H1 (cell line): ENCODE measurements around the gene SLC12A5. TPM values are rescaled to one million over a fixed set of nuclear protein-coding genes. Genes with fewer than 3 reads are reported as not detected.

Experiments used
- CTCF ChIA-PET: fragments of 300-600 bp; sonication (Branson Sonifier 250); formaldehyde crosslinking; loops from one replicate; lab custom pipeline; 2021; ENCODE audit not compliant: partially characterized antibody; lab: Charles Lee
- POLR2A ChIA-PET: fragments of 300-600 bp; sonication (Branson Sonifier 250); formaldehyde crosslinking; loops from one replicate; lab custom pipeline; 2021; ENCODE audit warnings: inconsistent platforms; ENCODE audit not compliant: partially characterized antibody; lab: Charles Lee
- DNase-seq, 2 experiments: peaks; one replicate each; pipeline versions ENCODE4 v3.0.0 to v3.0.0-alpha.2; 2010 to 2022; ENCODE audit warnings: low spot score in 2 of 2, low read depth in 1 of 2, mixed read lengths in 1 of 2
- FAIRE-seq: peaks from 2 replicates; lab custom pipeline; 2011; peaks lifted over from hg19 to GRCh38; lab: Jason Lieb, UNC
- H2AFZ ChIP-seq: 2 replicates; pipeline ENCODE4 v1.8.1; 2012; ENCODE audit warnings: low read length, inconsistent platforms
- H2AK5ac ChIP-seq: 2 replicates; pipeline ENCODE4 v1.6.1; 2013; ENCODE audit warnings: low read depth, low read length
- H2BK120ac ChIP-seq: replicated peaks from 2 replicates; pipeline ENCODE3; 2013; ENCODE audit warnings: low read depth, low read length, inconsistent platforms
- H2BK12ac ChIP-seq: 2 replicates; pipeline ENCODE4 v1.6.1; 2013; ENCODE audit warnings: low read depth, low read length
- H2BK15ac ChIP-seq: 2 replicates; pipeline ENCODE4 v1.6.1; 2013; ENCODE audit warnings: low read length
- H2BK20ac ChIP-seq: 2 replicates; pipeline ENCODE4 v1.6.1; 2013; ENCODE audit warnings: low read length
- H2BK5ac ChIP-seq: 2 replicates; pipeline ENCODE4 v1.6.1; 2013; ENCODE audit warnings: low read depth, low read length
- H3K14ac ChIP-seq: 2 replicates; pipeline ENCODE4 v1.6.1; 2013; ENCODE audit warnings: inconsistent platforms; ENCODE audit not compliant: insufficient read length
- H3K18ac ChIP-seq: 2 replicates; pipeline ENCODE4 v1.6.1; 2013; ENCODE audit warnings: low read length; ENCODE audit errors: extremely low read depth
- H3K23ac ChIP-seq: 2 replicates; pipeline ENCODE4 v1.6.1; 2013; ENCODE audit warnings: inconsistent platforms; ENCODE audit not compliant: insufficient read length
- H3K23me2 ChIP-seq: 2 replicates; pipeline ENCODE4 v1.6.1; 2013; ENCODE audit warnings: low read depth, low read length
- H3K27ac ChIP-seq: 2 replicates; pipeline ENCODE4 v1.6.1; 2011; ENCODE audit warnings: low read depth, low read length, inconsistent platforms
- H3K27me3 ChIP-seq, 4 experiments: replicated peaks in 1 of 4; 1 replicate in 1 of 4; 2 replicates in 3 of 4; pipeline versions ENCODE4 v1.6.1 to v1.8.1; 2011 to 2013; ENCODE audit warnings: low read length in 3 of 4, mild to moderate bottlenecking in 3 of 4, inconsistent platforms in 2 of 4, mixed read lengths in 2 of 4, moderate library complexity in 1 of 4; ENCODE audit not compliant: control insufficient read depth in 3 of 4, insufficient read depth in 3 of 4; ENCODE audit errors: extremely low read depth in 1 of 4
- H3K36me3 ChIP-seq, 4 experiments: 2 replicates each; pipeline versions ENCODE4 v1.6.1 to v1.8.1; 2011 to 2013; ENCODE audit warnings: mild to moderate bottlenecking in 4 of 4, low read length in 3 of 4, moderate library complexity in 2 of 4, control low read depth in 1 of 4, inconsistent platforms in 1 of 4; ENCODE audit not compliant: insufficient read depth in 4 of 4, control insufficient read depth in 2 of 4
- H3K4ac ChIP-seq: replicated peaks from 2 replicates; pipeline ENCODE3; 2013; ENCODE audit warnings: low read length, low read depth, mixed read lengths, inconsistent platforms; ENCODE audit not compliant: insufficient read length
- H3K4me1 ChIP-seq, 4 experiments: replicated peaks in 1 of 4; 1 replicate in 1 of 4; 2 replicates in 3 of 4; pipeline versions ENCODE4 v1.6.1 to v1.8.1; 2011 to 2013; ENCODE audit warnings: low read length in 3 of 4, inconsistent platforms in 2 of 4, mixed read lengths in 1 of 4; ENCODE audit not compliant: insufficient read depth in 4 of 4, control insufficient read depth in 3 of 4
- H3K4me2 ChIP-seq, 2 experiments: 2 replicates each; pipeline versions ENCODE4 v1.6.1 to v1.8.1; 2011 to 2013; ENCODE audit warnings: low read depth in 2 of 2, low read length in 2 of 2, control low read depth in 1 of 2, inconsistent platforms in 1 of 2, mild to moderate bottlenecking in 1 of 2; ENCODE audit not compliant: insufficient read depth in 1 of 2
- H3K4me3 ChIP-seq, 4 experiments: fragments of 200-600, 300-600 bp in 1 of 4; sonication (generic), shearing (Covaris generic), sonication (Bioruptor Twin) in 1 of 4; 2 replicates each; pipeline versions ENCODE4 v1.5.1 to v1.8.1; 2011 to 2016; ENCODE audit warnings: low read length in 4 of 4, low read depth in 3 of 4, control low read depth in 2 of 4, inconsistent platforms in 2 of 4, mild to moderate bottlenecking in 2 of 4, mixed read lengths in 1 of 4, moderate library complexity in 1 of 4; ENCODE audit not compliant: insufficient read depth in 2 of 4; ENCODE audit errors: extremely low read depth in 1 of 4
- H3K56ac ChIP-seq: replicated peaks from 2 replicates; pipeline ENCODE3; 2013; ENCODE audit warnings: low read depth, mild to moderate bottlenecking, mixed read lengths, low read length, inconsistent platforms; ENCODE audit not compliant: insufficient read length
- H3K79me1 ChIP-seq: 2 replicates; pipeline ENCODE4 v1.6.1; 2013; ENCODE audit warnings: low read depth, low read length, control low read depth
- H3K79me2 ChIP-seq, 2 experiments: 2 replicates each; pipeline versions ENCODE4 v1.6.1 to v1.8.1; 2012 to 2013; ENCODE audit warnings: low read length in 2 of 2, mild to moderate bottlenecking in 2 of 2, inconsistent platforms in 1 of 2; ENCODE audit not compliant: insufficient read depth in 2 of 2, control insufficient read depth in 1 of 2
- H3K9ac ChIP-seq, 4 experiments: replicated peaks in 1 of 4; 1 replicate in 1 of 4; 2 replicates in 3 of 4; pipeline versions ENCODE4 v1.6.1 to v1.8.1; 2011 to 2013; ENCODE audit warnings: low read depth in 3 of 4, low read length in 3 of 4, control low read depth in 2 of 4, mild to moderate bottlenecking in 2 of 4, moderate library complexity in 2 of 4, inconsistent platforms in 1 of 4; ENCODE audit errors: extremely low read depth in 1 of 4
- H3K9me3 ChIP-seq, 2 experiments: 2 replicates each; pipeline versions ENCODE4 v1.6.1 to v1.8.1; 2012 to 2013; ENCODE audit warnings: mild to moderate bottlenecking in 2 of 2, moderate library complexity in 2 of 2, control low read depth in 1 of 2, inconsistent platforms in 1 of 2, low read depth in 1 of 2, low read length in 1 of 2, mixed read lengths in 1 of 2; ENCODE audit not compliant: insufficient read depth in 2 of 2
- H4K20me1 ChIP-seq, 2 experiments: replicated peaks in 1 of 2; 2 replicates each; pipeline versions ENCODE3 to v1.8.1; 2011 to 2013; ENCODE audit warnings: inconsistent platforms in 2 of 2, low read length in 2 of 2, mild to moderate bottlenecking in 1 of 2; ENCODE audit not compliant: insufficient read depth in 2 of 2, control insufficient read depth in 1 of 2
- H4K5ac ChIP-seq: 2 replicates; pipeline ENCODE4 v1.6.1; 2013; ENCODE audit warnings: low read length, low read depth, mixed read lengths, inconsistent platforms; ENCODE audit not compliant: insufficient read length
- H4K8ac ChIP-seq: 2 replicates; pipeline ENCODE4 v1.8.0; 2013; ENCODE audit warnings: mild to moderate bottlenecking, moderate library complexity, low read length, inconsistent platforms; ENCODE audit not compliant: insufficient read depth; ENCODE audit errors: extremely low read depth
- H4K91ac ChIP-seq: replicated peaks from 2 replicates; pipeline ENCODE3; 2013; ENCODE audit warnings: low read length, mixed read lengths, inconsistent platforms; ENCODE audit not compliant: insufficient read length
- BRCA1 ChIP-seq: IDR thresholded peaks from 2 replicates; pipeline ENCODE4 v1.6.1; 2012; ENCODE audit warnings: low read depth, low read length, improper control_type of control experiment
- CHD1 ChIP-seq: IDR thresholded peaks from 2 replicates; pipeline ENCODE4 v1.6.1; 2012; ENCODE audit warnings: low read depth, low read length, improper control_type of control experiment
- CHD2 ChIP-seq: IDR thresholded peaks from 2 replicates; pipeline ENCODE4 v1.6.1; 2012; ENCODE audit warnings: low read length, improper control_type of control experiment
- CREB1 ChIP-seq: IDR thresholded peaks from 2 replicates; pipeline ENCODE4 v1.6.1; 2012; ENCODE audit warnings: inconsistent platforms
- EZH2 ChIP-seq: fragments of 200-600 bp; sonication (generic); IDR thresholded peaks from 2 replicates; pipeline ENCODE4 v1.7.1; 2012; ENCODE audit warnings: low read depth, mild to moderate bottlenecking, moderate library complexity, low read length, inconsistent platforms; ENCODE audit not compliant: severe bottlenecking
- MAFK ChIP-seq: IDR thresholded peaks from 2 replicates; pipeline ENCODE4 v1.6.1; 2012; ENCODE audit warnings: low read depth, mild to moderate bottlenecking, improper control_type of control experiment, low read length
- NANOG ChIP-seq: IDR thresholded peaks from 2 replicates; pipeline ENCODE4 v1.6.1; 2011; ENCODE audit warnings: low read length, low read depth, mild to moderate bottlenecking, inconsistent platforms; ENCODE audit not compliant: insufficient read depth, poor library complexity, severe bottlenecking
- POLR2A ChIP-seq, 2 experiments: IDR thresholded peaks; 1 replicate in 1 of 2; 2 replicates in 1 of 2; pipeline ENCODE4 v1.6.1; 2011; ENCODE audit warnings: low read depth in 2 of 2, low read length in 2 of 2, mild to moderate bottlenecking in 2 of 2; ENCODE audit errors: control extremely low read depth in 1 of 2
- SUZ12 ChIP-seq: fragments of 200-600 bp; sonication (generic); IDR thresholded peaks from 2 replicates; pipeline ENCODE4 v1.6.1; 2012; ENCODE audit warnings: mild to moderate bottlenecking, inconsistent platforms, low read length, moderate library complexity, mixed read lengths
- TBP ChIP-seq: IDR thresholded peaks from 2 replicates; pipeline ENCODE4 v1.6.1; 2011; ENCODE audit warnings: low read depth, low read length, improper control_type of control experiment
- TEAD4 ChIP-seq: IDR thresholded peaks from 2 replicates; pipeline ENCODE4 v1.6.1; 2012; ENCODE audit warnings: low read depth, low read length, inconsistent platforms, mixed read lengths
- WGBS, 2 experiments: shearing (Covaris generic) in 1 of 2; methylation state at CpG; one replicate each; pipeline versions ENCODE4 v1.1.6 to v1.1.7; 2013 to 2015; ENCODE audit warnings: low lambda C conversion rate in 2 of 2, mixed read lengths in 2 of 2, inconsistent platforms in 1 of 2, low coverage in 1 of 2, missing lambda C conversion rate in 1 of 2; ENCODE audit not compliant: insufficient replicate concordance in 2 of 2, insufficient coverage in 1 of 2, insufficient read length in 1 of 2; ENCODE audit errors: extremely low coverage in 1 of 2, missing lambda C conversion rate in 1 of 2; 5-methylcytosine and 5-hydroxymethylcytosine counted together
- polyA plus RNA-seq, 7 experiments: library from polyadenylated mRNA; depleted of rRNA in 3 of 7; stranded (reverse) in 5 of 7; unstranded in 2 of 7; fragments of >200 nt in 5 of 7; fragments of 200-250 nt in 2 of 7; gene quantifications; 1 replicate in 5 of 7; 2 replicates in 1 of 7; 4 replicates in 1 of 7; pipeline versions ENCODE4 v1.2.1 to v1.2.3, GENCODE V29; 2011 to 2013; ENCODE audit warnings: missing spikeins in 2 of 7, mixed read lengths in 2 of 7
- total RNA-seq: library from RNA; stranded (reverse); fragmentation: NEBNext Ultra II Directional; extraction: Animal tissue kit (Norgen Biotek cat#: 25700); gene quantifications from 2 replicates; pipeline ENCODE4 v1.2.1, GENCODE V29; 2021
- TF ChIP-seq, protein P1 (sequence below): IDR thresholded peaks from 2 replicates; pipeline ENCODE4 v1.6.1; 2012; ENCODE audit warnings: inconsistent platforms
- TF ChIP-seq, protein P2 (sequence below): IDR thresholded peaks from 2 replicates; pipeline ENCODE4 v1.6.1; 2011; ENCODE audit warnings: low read length, improper control_type of control experiment

SLC12A5 gene
- total and polyA plus RNA-seq, 2 of the 8 experiments (the other 6 are each of a cell fraction or from before 2014, with no cell fraction given) = 1.9 to 7.3 TPM

DNA sequence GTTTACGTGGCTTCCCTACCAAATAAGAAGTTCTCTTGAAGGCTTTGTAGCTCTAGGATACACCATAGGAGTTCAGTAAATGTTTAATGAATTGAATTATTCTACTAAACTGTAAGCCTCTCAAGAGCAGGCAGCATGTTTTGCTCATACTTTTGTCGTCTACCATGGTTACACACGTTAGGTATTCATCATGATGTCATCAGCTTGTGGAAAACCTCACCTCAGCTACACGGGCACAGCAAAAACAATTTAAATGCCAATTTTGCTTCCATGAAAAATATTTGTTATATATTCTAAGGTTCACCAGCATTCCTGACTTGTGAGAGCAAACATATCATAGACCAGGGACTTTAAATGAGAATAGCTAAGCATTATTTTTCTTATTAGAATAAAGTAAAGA lies 44.0 kb downstream of the SLC12A5 start:
- H3K23ac ChIP-seq = no peak overlapping the region
- no peak overlapping the region for H2BK12ac ChIP-seq
- H3K36me3 ChIP-seq = peaks cover 0 to 26% (median 12%) of the 10 kb centered on the region in 4 experiments; a peak in 3 of 8 replicates
- H3K18ac ChIP-seq = no peak overlapping the region
- H2AFZ ChIP-seq = no peak overlapping the region
- H3K79me1 ChIP-seq = no peaks in the 10 kb centered on the region; the same call in 1 of the 2 replicates
- H3K4me3 ChIP-seq = no peak overlapping the region
- CTCF ChIA-PET = interaction anchor here (1.0 to 3.5 kb wide), 3 partner anchors 15 to 276 kb away, joined by 3 to 11 read pairs (median 5); no protein-coding TSS in a partner anchor
- 92% methylated on average over 4 of the region's 4 CpGs; no CpG with 5 or more reads in 1 of the 2 experiments for WGBS, 2 experiments
- no peak overlapping the region for H2BK120ac ChIP-seq
- POLR2A ChIA-PET = interaction anchor here (1.0 to 1.6 kb wide), 3 partner anchors 10 to 15 kb away, joined by 3 to 7 read pairs (median 3); no protein-coding TSS in a partner anchor
- H3K23me2 ChIP-seq = no peaks in the 10 kb centered on the region; the same call in 1 of the 2 replicates
- no peak for DNase-seq
- H3K27ac ChIP-seq = no peak overlapping the region
- no peak overlapping the region for H2BK20ac ChIP-seq
- no peaks in the 10 kb centered on the region for H3K27me3 ChIP-seq
- H3K4ac ChIP-seq = no peak overlapping the region
- no peak overlapping the region for H2BK15ac ChIP-seq
- peak overlapping the region; percentile 82; the same call in 1 of the 2 replicates for H2AK5ac ChIP-seq
- H4K5ac ChIP-seq = no peak overlapping the region
- H3K9ac ChIP-seq = no peak overlapping the region
- no peak overlapping the region for H4K91ac ChIP-seq
- peaks cover 7 to 16% (median 8%) of the 10 kb centered on the region in 4 experiments; a peak in 6 of 7 replicates for H3K4me1 ChIP-seq
- H3K14ac ChIP-seq = no peak overlapping the region
- H4K20me1 ChIP-seq = peaks cover 0 to 11% of the 10 kb centered on the region in 2 experiments
- H3K56ac ChIP-seq = no peak overlapping the region
- no peak overlapping the region for H2BK5ac ChIP-seq
- 0 out of 4 replicates have a peak overlapping the region, but pooled peaks of 1 of the 2 experiments have one; percentile 51 for H3K4me2 ChIP-seq
- H3K9me3 ChIP-seq = no peaks in the 10 kb centered on the region
- H3K79me2 ChIP-seq = peaks cover 0 to 15% of the 10 kb centered on the region in 2 experiments; a peak in 1 of 4 replicates
- no peak for FAIRE-seq
- H4K8ac ChIP-seq = no peak overlapping the region
- no peak for TF ChIP-seq CHD1
- TF ChIP-seq SUZ12 = no peak
- no peak for TF ChIP-seq NANOG
- no peak for TF ChIP-seq TBP
- no peak for TF ChIP-seq MAFK
- TF ChIP-seq, protein P1, sequence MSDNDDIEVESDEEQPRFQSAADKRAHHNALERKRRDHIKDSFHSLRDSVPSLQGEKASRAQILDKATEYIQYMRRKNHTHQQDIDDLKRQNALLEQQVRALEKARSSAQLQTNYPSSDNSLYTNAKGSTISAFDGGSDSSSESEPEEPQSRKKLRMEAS = no peak
- TF ChIP-seq CHD2 = no peak
- TF ChIP-seq BRCA1 = no peak
- TF ChIP-seq TEAD4 = no peak
- TF ChIP-seq POLR2A (IDR thresholded peaks at IDR 0.05; ENCODE audit: control extremely low read depth in 1 of 2, low read depth in 2 of 2, low read length in 2 of 2) = no peak
- TF ChIP-seq CREB1 = no peak
- no peak for TF ChIP-seq EZH2
- TF ChIP-seq, protein P2, sequence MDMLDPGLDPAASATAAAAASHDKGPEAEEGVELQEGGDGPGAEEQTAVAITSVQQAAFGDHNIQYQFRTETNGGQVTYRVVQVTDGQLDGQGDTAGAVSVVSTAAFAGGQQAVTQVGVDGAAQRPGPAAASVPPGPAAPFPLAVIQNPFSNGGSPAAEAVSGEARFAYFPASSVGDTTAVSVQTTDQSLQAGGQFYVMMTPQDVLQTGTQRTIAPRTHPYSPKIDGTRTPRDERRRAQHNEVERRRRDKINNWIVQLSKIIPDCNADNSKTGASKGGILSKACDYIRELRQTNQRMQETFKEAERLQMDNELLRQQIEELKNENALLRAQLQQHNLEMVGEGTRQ = no peak
